Measurements from ENCODE around the gene CHST3.
"Not testable (repeated sequence)": the region's sequence is repeated elsewhere in the genome, so short reads cannot be mapped to it uniquely, and the experiment has no call there.

CHST3 gene

GRCh38 chr10:71974489-71975021 lies 10.4 kb downstream of the CHST3 start:
- no peak for DNase-seq

- no peak for DNase-seq
Measured at GRCh38 chr10:71975087-71975870, 11.1 kb downstream of the CHST3 start.

- no peak for DNase-seq
Measured at GRCh38 chr10:71975871-71976725, 11.9 kb downstream of the CHST3 start.

- not testable (repeated sequence) for DNase-seq
Measured at GRCh38 chr10:71977614-71977903, 13.4 kb downstream of the CHST3 start.

- DNase-seq = no peak
Measured at GRCh38 chr10:71978476-71978875, 14.3 kb downstream of the CHST3 start.

GRCh38 chr10:71978988-71979691 lies 14.9 kb downstream of the CHST3 start:
- no peak for DNase-seq

GRCh38 chr10:71979692-71980062 lies 15.5 kb downstream of the CHST3 start:
- no peak for DNase-seq

GRCh38 chr10:71980181-71981014 lies 16.2 kb downstream of the CHST3 start:
- no peak for DNase-seq

- DNase-seq = no peak
Measured at GRCh38 chr10:71981015-71981875, 17.1 kb downstream of the CHST3 start.

GRCh38 chr10:71981876-71982230 lies 17.7 kb downstream of the CHST3 start:
- no peak for DNase-seq

GRCh38 chr10:71982269-71983178 lies 18.3 kb downstream of the CHST3 start:
- DNase-seq = no peak

GRCh38 chr10:71984126-71984808 lies 20.1 kb downstream of the CHST3 start:
- no peak for DNase-seq

- no peak for DNase-seq
Measured at GRCh38 chr10:71984809-71985388, 20.7 kb downstream of the CHST3 start.

- DNase-seq = no peak
Measured at GRCh38 chr10:71985542-71986250, 21.5 kb downstream of the CHST3 start.

GRCh38 chr10:71988895-71989294 lies 24.7 kb downstream of the CHST3 start:
- not testable (repeated sequence) for DNase-seq

- DNase-seq = no peak
Measured at GRCh38 chr10:71989661-71990454, 25.7 kb downstream of the CHST3 start.

- DNase-seq = no peak
Measured at GRCh38 chr10:71990706-71991269, 26.6 kb downstream of the CHST3 start.

- DNase-seq = no peak
Measured at GRCh38 chr10:71995449-71995848, 31.3 kb downstream of the CHST3 start.
